Nephron (organoid): ENCODE measurements around the gene RMI1.

Experiments used
- H3K27ac Mint-ChIP-seq, 3 experiments: 2 replicates each; pipeline ENCODE4 v1.8.0; 2020; ENCODE audit warnings: mixed read lengths in 3 of 3, mild to moderate bottlenecking in 2 of 3, moderate library complexity in 1 of 3
- H3K27me3 Mint-ChIP-seq: 2 replicates; pipeline ENCODE4 v1.8.0; 2021; ENCODE audit warnings: low read depth, mild to moderate bottlenecking, moderate library complexity, mixed read lengths
- H3K36me3 Mint-ChIP-seq: 2 replicates; pipeline ENCODE4 v1.8.0; 2020; ENCODE audit warnings: low read depth, mixed read lengths
- H3K4me1 Mint-ChIP-seq: 2 replicates; pipeline ENCODE4 v1.8.0; 2020; ENCODE audit warnings: mixed read lengths
- H3K4me3 Mint-ChIP-seq, 3 experiments: 2 replicates each; pipeline ENCODE4 v1.8.0; 2020; ENCODE audit warnings: mild to moderate bottlenecking in 3 of 3, mixed read lengths in 3 of 3, moderate library complexity in 2 of 3
- H3K9me3 Mint-ChIP-seq: 2 replicates; pipeline ENCODE4 v1.8.0; 2020; ENCODE audit warnings: mixed read lengths
- CTCF ChIP-seq, 3 experiments: fragments of 200-600 bp; sonication (generic); IDR thresholded peaks; one replicate each; pipeline ENCODE4 v1.5.0; 2021; ENCODE audit warnings: antibody characterized with exemption in 3 of 3; ENCODE audit not compliant: unreplicated experiment in 3 of 3

Gene RMI1

GRCh38 chr9:83964973-83965349 is 15.6 kb upstream of the RMI1 start:
- Mint-ChIP-seq H3K27me3 (no peaks in the 10 kb centered on the region), H3K36me3 (peaks cover 37% of the 10 kb centered on the region), H3K9me3 (no peaks in the 10 kb centered on the region), H3K27ac (peak overlapping the region; percentile 23 to 64 (median 48)), H3K4me3 (no peak overlapping the region), H3K4me1 (peaks cover 15% of the 10 kb centered on the region)
- no peak for TF ChIP-seq CTCF (IDR thresholded peaks at IDR 0.05; ENCODE audit: unreplicated experiment in 3 of 3)

- Mint-ChIP-seq H3K4me1 (peaks cover 15% of the 10 kb centered on the region), H3K4me3 (no peak overlapping the region), H3K27ac (peak overlapping the region; percentile 23 to 64 (median 48)), H3K9me3 (no peaks in the 10 kb centered on the region), H3K27me3 (no peaks in the 10 kb centered on the region), H3K36me3 (peaks cover 43% of the 10 kb centered on the region)
- TF ChIP-seq CTCF (IDR thresholded peaks at IDR 0.05; ENCODE audit: unreplicated experiment in 3 of 3): no peak
Observed at GRCh38 chr9:83965350-83966208, 15.0 kb upstream of the RMI1 start.

GRCh38 chr9:83966209-83966582 is 14.4 kb upstream of the RMI1 start:
- Mint-ChIP-seq H3K4me1 (peaks cover 15% of the 10 kb centered on the region), H3K27ac (peak overlapping the region in 2 of 3 experiments; percentile 23 to 64), H3K4me3 (no peak overlapping the region), H3K27me3 (no peaks in the 10 kb centered on the region), H3K9me3 (no peaks in the 10 kb centered on the region), H3K36me3 (peaks cover 49% of the 10 kb centered on the region)
- TF ChIP-seq CTCF (IDR thresholded peaks at IDR 0.05; ENCODE audit: unreplicated experiment in 3 of 3): no peak

DNA sequence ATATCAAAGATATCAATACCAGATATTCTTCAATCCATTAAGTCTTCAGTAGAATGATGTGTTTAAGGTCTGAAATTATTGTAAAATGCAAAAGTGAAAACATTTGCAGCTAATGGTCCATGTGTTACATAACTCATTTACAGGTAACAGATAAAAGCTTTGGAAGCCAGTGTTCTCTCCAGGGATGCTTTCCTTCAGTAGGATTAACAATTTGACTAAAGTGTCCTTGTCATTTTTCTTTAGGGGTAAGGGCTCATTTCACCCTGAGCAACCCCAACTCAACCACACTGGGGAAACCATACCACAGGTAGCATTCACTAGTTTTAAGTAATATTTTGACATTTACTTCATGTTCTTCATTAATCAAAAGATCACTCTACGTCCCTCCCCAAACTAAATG is 13.5 kb upstream of the RMI1 start:
- Mint-ChIP-seq H3K4me3 (no peak overlapping the region), H3K27ac (peak overlapping the region in 1 of 3 experiments; percentile 6), H3K27me3 (no peaks in the 10 kb centered on the region), H3K4me1 (peaks cover 22% of the 10 kb centered on the region), H3K9me3 (no peaks in the 10 kb centered on the region), H3K36me3 (peaks cover 58% of the 10 kb centered on the region)
- TF ChIP-seq CTCF (IDR thresholded peaks at IDR 0.05; ENCODE audit: unreplicated experiment in 3 of 3): no peak

DNA sequence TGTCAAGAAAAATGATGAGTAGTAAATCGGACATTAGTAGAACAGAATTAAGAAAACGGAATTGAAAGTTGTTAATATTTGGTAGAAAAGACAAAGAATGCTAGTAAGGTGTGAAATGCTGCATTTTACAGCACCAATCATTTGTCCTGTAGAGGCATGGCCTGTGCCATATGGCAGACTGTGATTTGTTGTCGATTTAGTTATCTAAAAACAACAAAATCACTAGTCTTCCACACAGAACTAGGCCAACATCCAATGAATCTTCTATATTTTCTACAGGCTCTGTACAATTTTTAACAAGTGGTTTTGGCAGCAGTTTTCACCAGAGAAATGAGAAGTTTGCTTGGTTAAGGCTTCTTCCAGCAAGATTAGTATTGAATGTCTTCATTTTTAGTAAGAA is 11.0 kb upstream of the RMI1 start:
- Mint-ChIP-seq H3K4me3 (no peak overlapping the region), H3K27me3 (no peaks in the 10 kb centered on the region), H3K4me1 (peaks cover 31% of the 10 kb centered on the region), H3K9me3 (no peaks in the 10 kb centered on the region), H3K36me3 (peaks cover 82% of the 10 kb centered on the region), H3K27ac (peak overlapping the region in 1 of 3 experiments; percentile 13)
- no peak for TF ChIP-seq CTCF (IDR thresholded peaks at IDR 0.05; ENCODE audit: unreplicated experiment in 3 of 3)

DNA sequence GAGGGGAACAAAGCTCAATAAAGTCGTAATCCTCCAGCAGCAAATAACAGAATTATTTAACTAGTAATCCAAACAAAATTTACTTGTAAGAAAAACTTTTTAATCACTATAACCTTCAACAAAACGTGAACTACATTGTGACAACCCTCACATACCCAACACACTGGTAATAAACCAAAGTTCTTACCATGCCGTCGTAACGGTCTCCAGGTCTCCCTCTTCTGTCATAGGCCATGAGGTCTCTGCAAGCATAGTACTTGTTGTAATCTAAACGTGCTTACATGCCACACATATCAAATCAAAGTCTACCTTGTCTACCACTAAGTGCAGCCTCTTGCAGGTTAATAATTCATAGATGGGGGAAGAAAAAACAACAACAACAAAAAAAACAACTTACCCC is 9.1 kb upstream of the RMI1 start:
- H3K9me3 Mint-ChIP-seq: no peaks in the 10 kb centered on the region
- H3K36me3 Mint-ChIP-seq: peaks cover 97% of the 10 kb centered on the region
- peaks cover 43% of the 10 kb centered on the region for H3K4me1 Mint-ChIP-seq
- H3K27me3 Mint-ChIP-seq: no peaks in the 10 kb centered on the region
- peak overlapping the region in 1 of 3 experiments; percentile 49 for H3K27ac Mint-ChIP-seq
- no peak for TF ChIP-seq CTCF (IDR thresholded peaks at IDR 0.05; ENCODE audit: unreplicated experiment in 3 of 3)
- H3K4me3 Mint-ChIP-seq: no peak overlapping the region
